AG04449 (cell line): ENCODE data around the gene AMN.

Experiments used
- CTCF ChIA-PET: fragments of 350-600 bp; formaldehyde crosslinking; extraction: SDS; loops from one replicate; lab custom pipeline; 2021; ENCODE audit warnings: antibody characterized with exemption; lab: Yijun Ruan, JAX
- POLR2A ChIA-PET: fragments of 400-600, 350-600 bp; formaldehyde crosslinking; extraction: SDS; loops from one replicate; lab custom pipeline; 2020; ENCODE audit warnings: antibody characterized with exemption, inconsistent platforms; lab: Yijun Ruan, JAX
- DNase-seq: peaks from one replicate; pipeline ENCODE4 v3.0.0-alpha.2; 2010; ENCODE audit warnings: low read depth, low spot score
- H3K4me3 ChIP-seq: 2 replicates; pipeline ENCODE4 v1.5.1; 2011; ENCODE audit warnings: low read depth, mild to moderate bottlenecking, control low read depth, low read length
- TF ChIP-seq, protein P1 (sequence below): IDR thresholded peaks from one replicate; pipeline ENCODE4 v1.5.1; 2011; ENCODE audit warnings: mild to moderate bottlenecking, moderate library complexity, low read length, control low read depth, inconsistent platforms; ENCODE audit not compliant: insufficient read depth; ENCODE audit errors: missing control alignments

The AMN gene

DNA sequence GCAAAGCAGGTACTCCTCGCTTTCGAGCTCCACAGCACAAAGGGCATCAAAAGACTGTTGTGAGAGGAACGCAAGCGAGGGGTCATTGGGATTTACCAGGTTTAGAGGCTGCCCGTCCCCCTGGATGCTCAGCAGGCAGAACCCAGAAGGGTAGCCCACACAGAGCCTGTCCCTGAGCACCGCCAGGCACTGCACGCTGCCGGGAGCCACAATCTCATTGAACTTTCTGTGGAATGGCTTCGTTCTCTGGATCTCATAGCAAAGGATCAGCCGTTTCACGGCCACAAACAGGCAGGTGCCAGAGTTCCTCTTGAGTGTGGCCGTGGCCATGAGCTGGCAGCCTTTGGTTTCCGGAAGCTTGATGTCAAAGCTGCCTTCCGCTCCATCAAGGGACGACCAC lies 21.5 kb downstream of the AMN start:
- POLR2A ChIA-PET: interaction anchor here (0.7 kb wide), 1 partner anchor 109 kb away, joined by 3 read pairs; no protein-coding TSS in a partner anchor
- no peak overlapping the region for H3K4me3 ChIP-seq
- DNase-seq: no peak
- CTCF ChIA-PET: interaction anchor here (1.1 to 5.1 kb wide), 2 partner anchors 13 to 250 kb away, joined by 3 to 30 read pairs; no protein-coding TSS in a partner anchor
- TF ChIP-seq, protein P1, sequence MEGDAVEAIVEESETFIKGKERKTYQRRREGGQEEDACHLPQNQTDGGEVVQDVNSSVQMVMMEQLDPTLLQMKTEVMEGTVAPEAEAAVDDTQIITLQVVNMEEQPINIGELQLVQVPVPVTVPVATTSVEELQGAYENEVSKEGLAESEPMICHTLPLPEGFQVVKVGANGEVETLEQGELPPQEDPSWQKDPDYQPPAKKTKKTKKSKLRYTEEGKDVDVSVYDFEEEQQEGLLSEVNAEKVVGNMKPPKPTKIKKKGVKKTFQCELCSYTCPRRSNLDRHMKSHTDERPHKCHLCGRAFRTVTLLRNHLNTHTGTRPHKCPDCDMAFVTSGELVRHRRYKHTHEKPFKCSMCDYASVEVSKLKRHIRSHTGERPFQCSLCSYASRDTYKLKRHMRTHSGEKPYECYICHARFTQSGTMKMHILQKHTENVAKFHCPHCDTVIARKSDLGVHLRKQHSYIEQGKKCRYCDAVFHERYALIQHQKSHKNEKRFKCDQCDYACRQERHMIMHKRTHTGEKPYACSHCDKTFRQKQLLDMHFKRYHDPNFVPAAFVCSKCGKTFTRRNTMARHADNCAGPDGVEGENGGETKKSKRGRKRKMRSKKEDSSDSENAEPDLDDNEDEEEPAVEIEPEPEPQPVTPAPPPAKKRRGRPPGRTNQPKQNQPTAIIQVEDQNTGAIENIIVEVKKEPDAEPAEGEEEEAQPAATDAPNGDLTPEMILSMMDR: no peak

DNA sequence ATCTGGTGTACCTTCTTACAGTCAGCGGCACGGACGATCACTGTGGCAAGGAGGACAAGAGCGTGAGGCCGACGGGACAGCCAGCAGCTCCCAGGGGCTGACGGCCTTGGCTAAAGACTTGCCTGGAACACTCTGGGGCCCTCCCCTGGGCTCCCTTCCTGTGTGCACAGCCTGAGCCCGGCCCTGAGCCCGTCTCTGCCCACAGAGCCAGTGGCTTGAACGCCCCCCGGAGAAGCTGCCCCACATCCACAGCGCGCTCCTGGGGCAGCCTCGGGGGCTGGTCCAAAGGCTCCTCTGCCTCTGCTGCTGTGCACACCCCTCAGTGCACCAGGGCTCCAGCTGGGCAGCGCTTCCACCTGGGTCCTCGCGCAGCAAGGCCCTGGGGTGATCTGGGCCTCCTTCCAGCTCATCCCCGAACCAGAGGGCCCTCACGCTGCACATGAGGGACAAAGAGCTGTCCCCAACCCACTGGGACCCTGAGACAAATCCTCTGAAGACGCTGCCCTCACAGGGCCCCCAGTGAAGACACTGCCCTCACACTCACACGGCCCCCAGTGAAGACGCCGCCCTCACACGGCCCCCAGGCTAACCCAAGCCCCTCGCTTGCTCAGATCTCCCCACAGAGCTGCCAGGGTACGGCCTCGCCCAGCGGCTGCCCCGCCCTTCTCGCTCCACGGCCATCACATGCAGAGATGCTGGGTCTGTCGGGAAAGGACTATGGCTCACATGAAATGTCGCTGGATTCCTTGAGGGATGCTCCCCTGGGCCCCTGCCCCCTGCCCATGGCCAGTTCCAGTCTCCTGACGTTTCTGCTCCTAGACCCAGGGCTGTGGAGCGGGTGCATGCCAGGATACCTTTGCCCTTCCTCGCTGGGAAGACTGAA lies 22.2 kb downstream of the AMN start:
- POLR2A ChIA-PET: interaction anchor here (0.7 kb wide), 1 partner anchor 108 kb away, joined by 3 read pairs; no protein-coding TSS in a partner anchor
- CTCF ChIA-PET: interaction anchor here (1.1 to 5.1 kb wide), 2 partner anchors 14 to 250 kb away, joined by 3 to 30 read pairs; no protein-coding TSS in a partner anchor
- TF ChIP-seq, protein P1: no peak
- no peak overlapping the region for H3K4me3 ChIP-seq
- no peak for DNase-seq

DNA sequence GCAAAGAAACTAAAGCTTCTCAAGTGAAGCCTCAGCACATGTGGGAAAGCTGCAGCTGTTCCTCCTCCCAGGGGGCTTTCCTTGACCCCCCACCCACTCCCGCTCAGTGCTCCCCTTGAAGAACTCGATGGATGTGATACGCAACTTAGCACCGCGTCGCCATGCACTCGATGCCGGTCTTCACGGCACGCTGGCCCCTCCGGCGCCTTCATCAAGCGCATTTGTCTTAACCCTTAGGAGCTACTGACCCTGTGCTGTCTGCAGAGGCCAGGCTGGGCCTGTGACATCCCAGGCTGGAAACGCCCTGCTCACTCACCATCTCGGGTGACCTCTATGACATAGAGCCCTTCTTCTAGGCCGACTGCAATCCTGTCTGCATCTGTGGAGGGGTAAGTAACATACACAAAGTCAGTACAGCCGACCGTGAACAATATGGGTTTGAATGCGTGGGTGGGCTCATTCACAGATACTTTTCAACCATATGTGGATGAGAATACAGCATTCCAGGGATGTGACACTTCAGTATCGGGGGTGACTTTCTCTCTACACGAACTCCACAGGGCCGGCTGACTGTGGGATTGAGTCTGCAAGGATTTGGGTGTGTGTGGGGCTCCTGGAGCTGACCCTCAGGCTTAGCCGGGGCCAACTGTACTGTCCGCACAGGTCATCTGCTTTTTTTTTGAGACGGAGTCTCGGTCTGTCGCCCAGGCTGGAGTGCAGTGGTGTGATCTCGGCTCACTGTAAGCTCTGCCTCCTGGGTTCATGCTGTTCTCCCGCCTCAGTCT lies 23.1 kb downstream of the AMN start:
- no peak overlapping the region for H3K4me3 ChIP-seq
- peak; percentile 21 for DNase-seq
- TF ChIP-seq, protein P1: no peak
- POLR2A ChIA-PET: no interaction called here
- CTCF ChIA-PET: interaction anchor here (1.4 to 5.1 kb wide), 2 partner anchors 10 to 251 kb away, joined by 5 to 30 read pairs; no protein-coding TSS in a partner anchor

GRCh38 chr14:102947321-102948103 lies 25.0 kb downstream of the AMN start:
- ChIA-PET POLR2A (no interaction called here), CTCF (interaction anchor here (0.9 to 5.1 kb wide), 4 partner anchors 12 to 253 kb away, joined by 3 to 30 read pairs (median 4); no protein-coding TSS in a partner anchor)
- no peak overlapping the region for H3K4me3 ChIP-seq
- DNase-seq: no peak
- TF ChIP-seq, protein P1: no peak

GRCh38 chr14:102948698-102949061 lies 26.2 kb downstream of the AMN start:
- CTCF ChIA-PET: no interaction called here
- TF ChIP-seq, protein P1: no peak
- H3K4me3 ChIP-seq: no peak overlapping the region
- POLR2A ChIA-PET: no interaction called here
- DNase-seq: no peak
